Spleen (tissue), 11 donors: Measurements from ENCODE around the gene EFNA5. TPM values are rescaled to one million over a fixed set of nuclear protein-coding genes. Genes with fewer than 3 reads are reported as not detected.

Experiments used
- DNase-seq: peaks from one replicate; pipeline ENCODE4 v3.0.0-alpha.2; 2020
- H3K27ac ChIP-seq, 8 donors: fragments of 200-600 bp; sonication (generic) in 7 of 8; 1 replicate in 4 of 8; 2 replicates in 4 of 8; pipeline versions ENCODE4 v1.5.0 to v1.8.0; 2016 to 2021; ENCODE audit warnings: inconsistent platforms in 4 of 8, mild to moderate bottlenecking in 4 of 8, moderate library complexity in 1 of 8
- H3K27me3 ChIP-seq, 7 donors: fragments of 200-600 bp; sonication (generic) in 6 of 7; replicated peaks in 1 of 7; 1 replicate in 4 of 7; 2 replicates in 3 of 7; pipeline versions ENCODE4 v1.5.0 to v1.8.0; 2016 to 2021; ENCODE audit warnings: inconsistent platforms in 3 of 7, mild to moderate bottlenecking in 1 of 7
- H3K36me3 ChIP-seq, 6 donors: fragments of 200-600 bp; sonication (generic) in 5 of 6; 1 replicate in 4 of 6; 2 replicates in 2 of 6; pipeline versions ENCODE4 v1.5.0 to v1.8.0; 2016 to 2021; ENCODE audit warnings: inconsistent platforms in 2 of 6
- H3K4me1 ChIP-seq, 6 donors: fragments of 200-600 bp; sonication (generic) in 5 of 6; 1 replicate in 3 of 6; 2 replicates in 3 of 6; pipeline versions ENCODE4 v1.5.0 to v1.8.0; 2016 to 2021; ENCODE audit warnings: inconsistent platforms in 3 of 6
- H3K4me3 ChIP-seq, 8 donors: fragments of 200-600 bp; sonication (generic) in 7 of 8; 1 replicate in 4 of 8; 2 replicates in 4 of 8; pipeline versions ENCODE4 v1.5.0 to v1.8.0; 2016 to 2021; ENCODE audit warnings: inconsistent platforms in 4 of 8, mild to moderate bottlenecking in 4 of 8, moderate library complexity in 2 of 8
- H3K9me3 ChIP-seq, 8 donors: fragments of 200-600 bp; sonication (generic) in 7 of 8; 1 replicate in 4 of 8; 2 replicates in 4 of 8; pipeline versions ENCODE4 v1.5.0 to v1.8.0; 2016 to 2021; ENCODE audit warnings: inconsistent platforms in 4 of 8
- POLR2A ChIP-seq, 3 donors: fragments of 450-650 bp; IDR thresholded peaks; one replicate each; pipeline ENCODE4 v1.5.1; 2017; ENCODE audit warnings: antibody characterized with exemption in 3 of 3, mild to moderate bottlenecking in 1 of 3
- POLR2AphosphoS5 ChIP-seq, 3 donors: sonication (generic); formaldehyde crosslinking; IDR thresholded peaks; one replicate each; pipeline ENCODE4 v1.5.1; 2017; ENCODE audit warnings: antibody characterized with exemption in 3 of 3
- WGBS, 5 donors: extraction: QIAGEN DNeasy Blood & Tissue Kit in 3 of 5; methylation state at CpG; one replicate each; pipeline versions ENCODE4 v1.1.5 to v1.1.7; 2013 to 2018; 5-methylcytosine and 5-hydroxymethylcytosine counted together
- intact Hi-C: fragments of 100-400 bp; cut with DNase I; formaldehyde crosslinking; loops from one replicate; pipeline ENCODE4 v1.15.0; 2023; ENCODE audit warnings: low total_unique reads
- polyA plus RNA-seq, 3 donors: library from polyadenylated mRNA; stranded (reverse); fragments of 200-250 nt; gene quantifications; one replicate each; pipeline ENCODE4 v1.2.1, GENCODE V29; 2013
- total RNA-seq, 7 donors: library from RNA; depleted of rRNA in 3 of 7; stranded (reverse); fragments of >200 nt in 3 of 7; fragmentation: NEBNext Ultra II Directional in 4 of 7; extraction: Animal tissue kit (Norgen Biotek cat#: 25700) in 4 of 7; gene quantifications; one replicate each; pipeline versions ENCODE4 v1.1.0 to v1.2.1, GENCODE V29; 2016 to 2021
- TF ChIP-seq, protein P1 (sequence below), 11 experiments: fragments of 200-600 bp in 7 of 11; fragments of 450-650 bp in 4 of 11; sonication (generic) in 4 of 11; IDR thresholded peaks in 8 of 11; conservative IDR thresholded peaks in 3 of 11; 1 replicate in 7 of 11; 2 replicates in 4 of 11; pipeline versions ENCODE4 v1.4.0 to v1.8.0; 2016 to 2021; ENCODE audit warnings: antibody characterized with exemption in 11 of 11, inconsistent platforms in 4 of 11, mild to moderate bottlenecking in 1 of 11
- donor health status: healthy with polysubstance abuse.
- donor health status: DM: no; HTN: no; CAD: no; lungs with moderate emphysema.
- donor health status: DM: no; HTN: no; CAD: no.
- donor health status: Bipolar disorder and iron deficiency.
- donor health status: healthy.
- donor health status: DM: no; HTN: no; CAD: no.
- donor health status: DM: yes; HTN: yes; CAD: no.

The EFNA5 gene
- total and polyA plus RNA-seq, 10 donors, result 0.33 to 29.0 (median 12.2) TPM

DNA sequence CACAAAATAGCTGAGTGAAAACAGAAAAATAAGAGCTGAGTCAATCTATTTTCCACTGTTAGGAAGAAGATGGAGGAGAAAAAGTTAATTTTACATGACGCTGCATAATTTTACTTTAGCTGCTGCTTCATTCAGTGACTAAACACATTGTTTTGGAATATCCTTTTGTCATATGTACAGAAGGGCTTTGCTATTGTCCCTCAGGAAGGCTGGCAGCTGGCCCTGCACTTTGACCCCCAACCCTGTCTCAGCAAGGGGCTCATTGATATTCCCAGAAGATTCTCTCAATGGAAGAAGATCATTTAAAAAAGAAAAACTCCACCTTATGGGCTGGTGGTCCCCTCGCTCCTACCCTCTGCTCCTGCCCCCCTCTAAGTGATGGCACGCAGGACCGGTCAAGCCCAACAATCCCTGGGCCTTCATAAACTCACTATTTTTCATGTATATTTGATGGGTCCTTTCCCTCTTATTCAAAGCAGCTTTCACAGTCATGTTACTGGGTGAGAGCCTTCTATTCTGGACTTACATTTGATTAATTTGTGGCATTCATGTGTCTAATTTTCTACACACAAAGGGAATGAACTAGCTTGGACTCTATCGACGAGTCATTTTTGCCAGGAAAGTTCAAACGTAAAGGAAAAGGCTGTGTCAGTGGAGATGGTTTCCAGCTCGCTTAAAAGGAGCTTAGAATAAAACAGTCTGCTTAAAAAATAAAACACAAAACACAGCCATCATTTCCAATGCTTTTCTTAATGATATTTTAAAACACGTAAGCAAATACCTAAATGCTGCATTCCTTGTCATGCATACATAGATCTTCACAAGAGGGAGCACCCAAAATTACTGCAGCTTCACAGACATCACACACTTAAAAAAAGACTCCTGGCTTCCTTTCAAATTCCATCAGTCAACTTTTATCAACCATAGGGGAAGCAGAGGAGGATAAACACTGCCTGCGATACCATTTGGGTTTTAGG, 104.7 kb downstream of the EFNA5 start:
- intact Hi-C loops, result no loop called here
- Histone ChIP-seq H3K9me3 (no peaks in the 10 kb centered on the region), H3K27me3 (no peaks in the 10 kb centered on the region), H3K27ac (no peak overlapping the region), H3K4me3 (no peak overlapping the region), H3K4me1 (peaks cover 3 to 12% (median 6%) of the 10 kb centered on the region in 6 donors), H3K36me3 (no peaks in the 10 kb centered on the region)
- no peak for DNase-seq
- 72 to 78% (median 72%) methylated on average over 10 of the region's 10 CpGs for WGBS, 5 donors
- TF ChIP-seq POLR2A (IDR thresholded peaks at IDR 0.05) (no peak), POLR2AphosphoS5 (IDR thresholded peaks at IDR 0.05) (no peak)
- TF ChIP-seq, protein P1, sequence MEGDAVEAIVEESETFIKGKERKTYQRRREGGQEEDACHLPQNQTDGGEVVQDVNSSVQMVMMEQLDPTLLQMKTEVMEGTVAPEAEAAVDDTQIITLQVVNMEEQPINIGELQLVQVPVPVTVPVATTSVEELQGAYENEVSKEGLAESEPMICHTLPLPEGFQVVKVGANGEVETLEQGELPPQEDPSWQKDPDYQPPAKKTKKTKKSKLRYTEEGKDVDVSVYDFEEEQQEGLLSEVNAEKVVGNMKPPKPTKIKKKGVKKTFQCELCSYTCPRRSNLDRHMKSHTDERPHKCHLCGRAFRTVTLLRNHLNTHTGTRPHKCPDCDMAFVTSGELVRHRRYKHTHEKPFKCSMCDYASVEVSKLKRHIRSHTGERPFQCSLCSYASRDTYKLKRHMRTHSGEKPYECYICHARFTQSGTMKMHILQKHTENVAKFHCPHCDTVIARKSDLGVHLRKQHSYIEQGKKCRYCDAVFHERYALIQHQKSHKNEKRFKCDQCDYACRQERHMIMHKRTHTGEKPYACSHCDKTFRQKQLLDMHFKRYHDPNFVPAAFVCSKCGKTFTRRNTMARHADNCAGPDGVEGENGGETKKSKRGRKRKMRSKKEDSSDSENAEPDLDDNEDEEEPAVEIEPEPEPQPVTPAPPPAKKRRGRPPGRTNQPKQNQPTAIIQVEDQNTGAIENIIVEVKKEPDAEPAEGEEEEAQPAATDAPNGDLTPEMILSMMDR (IDR thresholded peaks at IDR 0.05 in 8 of 11, conservative IDR thresholded peaks at IDR 0.05 in 3 of 11), result no peak

DNA sequence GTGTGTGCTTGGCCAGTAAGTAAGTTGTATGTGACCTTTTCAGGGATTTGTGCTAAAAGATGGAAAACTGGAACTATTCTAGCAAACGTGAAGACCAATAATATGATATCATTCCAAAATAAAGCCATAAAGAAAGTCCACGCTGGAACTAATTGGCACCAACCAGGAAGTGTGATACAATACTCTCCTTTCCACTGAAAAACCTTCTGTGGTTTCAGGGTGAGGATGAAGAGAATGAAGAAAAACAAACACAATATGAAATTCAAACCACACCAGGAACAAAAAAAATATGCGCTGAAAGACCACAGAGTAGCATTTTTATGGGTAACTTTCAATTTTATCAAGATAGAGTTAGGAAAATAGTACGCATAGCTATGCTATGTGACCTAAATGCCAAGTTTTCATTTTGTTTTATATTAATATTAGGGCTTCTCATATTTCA, 105.8 kb downstream of the EFNA5 start:
- no peak overlapping the region for H3K27ac ChIP-seq
- H3K9me3 ChIP-seq, result no peaks in the 10 kb centered on the region
- 70 to 88% (median 80%) methylated on average over 4 of the region's 4 CpGs for WGBS, 5 donors
- TF ChIP-seq POLR2AphosphoS5 (IDR thresholded peaks at IDR 0.05) (no peak), POLR2A (IDR thresholded peaks at IDR 0.05) (no peak)
- TF ChIP-seq, protein P1 (IDR thresholded peaks at IDR 0.05 in 8 of 11, conservative IDR thresholded peaks at IDR 0.05 in 3 of 11), result no peak
- H3K36me3 ChIP-seq, result no peaks in the 10 kb centered on the region
- intact Hi-C loops, result no loop called here
- H3K4me1 ChIP-seq, result peaks cover 0 to 1% (median 0%) of the 10 kb centered on the region in 6 donors
- H3K27me3 ChIP-seq, result no peaks in the 10 kb centered on the region
- H3K4me3 ChIP-seq, result no peak overlapping the region
- DNase-seq, result no peak

DNA sequence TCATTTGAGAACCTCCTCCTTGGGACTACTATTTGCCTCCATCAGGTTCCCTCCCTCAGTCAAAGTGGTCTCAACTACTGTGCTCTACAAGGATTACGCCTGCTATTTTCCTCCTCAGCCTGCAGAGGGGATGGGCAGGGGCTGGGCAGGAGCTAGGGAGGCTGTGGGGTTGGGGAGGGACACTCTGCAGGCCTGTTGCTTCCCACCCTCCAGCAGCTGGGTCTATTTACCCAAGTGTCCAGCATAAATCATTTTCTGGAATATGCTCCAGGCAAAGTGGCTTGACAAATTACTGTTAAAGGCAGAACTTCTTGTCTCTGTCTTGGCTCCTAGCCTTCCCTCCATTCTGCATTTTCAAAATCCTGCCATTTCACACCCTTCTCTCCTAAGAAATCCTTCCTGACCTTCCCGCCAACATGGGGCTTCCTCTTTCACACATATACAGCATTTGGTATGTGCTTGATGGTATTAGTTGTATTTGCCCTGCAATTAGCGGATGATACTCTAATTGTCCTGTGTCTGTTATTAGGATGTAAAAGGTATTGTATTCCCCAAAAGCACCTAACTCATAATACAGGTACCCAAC, 106.7 kb downstream of the EFNA5 start:
- intact Hi-C loops, result no loop called here
- H3K4me3 ChIP-seq, result no peak overlapping the region
- no peaks in the 10 kb centered on the region for H3K4me1 ChIP-seq
- 89 to 98% (median 96%) methylated on average over 3 of the region's 3 CpGs for WGBS, 5 donors
- TF ChIP-seq POLR2AphosphoS5 (IDR thresholded peaks at IDR 0.05) (no peak), POLR2A (IDR thresholded peaks at IDR 0.05) (no peak)
- TF ChIP-seq, protein P1 (IDR thresholded peaks at IDR 0.05 in 8 of 11, conservative IDR thresholded peaks at IDR 0.05 in 3 of 11), result no peak
- H3K36me3 ChIP-seq, result no peaks in the 10 kb centered on the region
- H3K27me3 ChIP-seq, result no peaks in the 10 kb centered on the region
- no peak for DNase-seq
- no peaks in the 10 kb centered on the region for H3K9me3 ChIP-seq
- H3K27ac ChIP-seq, result no peak overlapping the region

DNA sequence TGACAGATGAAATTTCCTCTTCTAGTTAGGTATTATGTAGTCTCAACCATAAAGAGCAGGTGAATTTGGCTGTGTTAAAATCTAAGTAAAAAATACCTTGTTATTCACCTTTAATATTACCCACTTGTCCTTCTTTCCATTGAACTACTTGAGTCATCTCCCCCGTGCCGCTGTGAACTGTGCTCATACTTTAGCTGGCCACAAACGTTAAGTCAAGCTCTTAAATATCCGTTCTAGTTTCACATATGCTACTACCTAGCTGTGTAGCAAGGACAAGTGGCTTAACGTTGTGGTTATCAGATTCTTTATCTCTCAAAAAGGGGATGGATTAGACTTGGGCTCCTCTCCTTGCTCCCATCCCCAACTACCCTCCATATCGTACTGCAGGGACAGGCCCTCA, 110.4 kb downstream of the EFNA5 start:
- Histone ChIP-seq H3K4me1 (no peaks in the 10 kb centered on the region), H3K4me3 (no peak overlapping the region), H3K9me3 (no peaks in the 10 kb centered on the region), H3K27me3 (no peaks in the 10 kb centered on the region), H3K36me3 (no peaks in the 10 kb centered on the region), H3K27ac (no peak overlapping the region)
- 81 to 96% (median 91%) methylated on average over 6 of the region's 6 CpGs for WGBS, 5 donors
- DNase-seq, result no peak
- TF ChIP-seq POLR2AphosphoS5 (IDR thresholded peaks at IDR 0.05) (no peak), POLR2A (IDR thresholded peaks at IDR 0.05) (no peak)
- TF ChIP-seq, protein P1 (IDR thresholded peaks at IDR 0.05 in 8 of 11, conservative IDR thresholded peaks at IDR 0.05 in 3 of 11), result no peak
- intact Hi-C loops, result no loop called here
